AG10803 (cell line): ENCODE results near the gene SYT15.
"Not testable (repeated sequence)": the region's sequence is repeated elsewhere in the genome, so short reads cannot be mapped to it uniquely, and the experiment has no call there.

Source experiments
- DNase-seq: peaks from one replicate; pipeline ENCODE4 v3.0.0; 2010; ENCODE audit warnings: low read depth
- H3K4me3 ChIP-seq: 2 replicates; pipeline ENCODE4 v1.5.1; 2011; ENCODE audit warnings: mild to moderate bottlenecking, low read length, control low read depth

Gene SYT15

DNA sequence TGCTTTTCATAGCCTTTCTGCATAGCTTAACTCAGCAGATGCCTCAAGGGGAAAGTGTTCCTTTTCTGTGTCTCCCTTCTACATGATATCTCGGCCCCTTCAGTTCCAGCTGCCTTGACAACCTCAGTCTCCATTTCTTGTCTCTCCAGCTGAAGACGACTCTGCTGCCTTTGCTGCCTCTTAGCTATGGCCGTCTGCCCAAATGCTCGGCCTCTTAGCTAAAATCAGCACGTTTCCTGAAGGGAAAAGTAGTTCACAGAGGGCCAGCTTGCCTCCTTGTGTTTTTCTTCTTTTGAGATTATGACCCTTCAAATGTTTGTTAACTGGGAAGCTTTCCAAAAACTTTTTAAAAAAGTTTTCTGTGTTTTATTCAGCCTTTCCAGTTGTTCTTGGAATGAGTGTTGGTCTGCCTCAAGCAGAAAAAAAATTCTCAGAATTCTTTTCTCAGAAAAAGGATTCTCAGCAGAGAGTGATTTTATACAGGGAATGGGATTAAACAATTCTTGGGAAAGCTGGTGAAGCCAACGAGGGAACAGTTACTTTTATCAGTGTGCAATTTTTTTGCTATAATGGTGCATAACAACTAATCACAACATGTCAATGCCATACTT, 15.6 kb downstream of the SYT15 start:
- DNase-seq, H3K4me3 ChIP-seq: not testable (repeated sequence)

DNA sequence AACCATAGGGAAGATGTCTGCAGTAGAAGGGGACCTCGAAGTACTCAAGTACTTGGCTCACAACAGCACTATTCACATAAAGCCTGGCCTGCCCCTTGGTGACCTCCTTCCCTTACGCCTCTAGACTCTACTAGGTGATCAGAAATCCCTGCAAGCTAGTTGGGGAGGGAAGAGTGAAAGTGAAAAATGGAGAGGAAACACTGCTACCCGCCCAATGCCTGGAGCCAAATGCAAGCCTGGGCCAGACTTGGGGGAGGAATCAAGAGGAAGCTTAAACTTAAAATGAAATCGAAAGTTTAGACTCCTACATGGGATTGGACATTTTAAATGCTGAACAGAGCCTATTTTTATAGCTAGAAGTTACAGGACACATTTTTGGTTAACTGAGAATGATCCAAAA, 17.6 kb downstream of the SYT15 start:
- not testable (repeated sequence) for H3K4me3 ChIP-seq, DNase-seq

DNA sequence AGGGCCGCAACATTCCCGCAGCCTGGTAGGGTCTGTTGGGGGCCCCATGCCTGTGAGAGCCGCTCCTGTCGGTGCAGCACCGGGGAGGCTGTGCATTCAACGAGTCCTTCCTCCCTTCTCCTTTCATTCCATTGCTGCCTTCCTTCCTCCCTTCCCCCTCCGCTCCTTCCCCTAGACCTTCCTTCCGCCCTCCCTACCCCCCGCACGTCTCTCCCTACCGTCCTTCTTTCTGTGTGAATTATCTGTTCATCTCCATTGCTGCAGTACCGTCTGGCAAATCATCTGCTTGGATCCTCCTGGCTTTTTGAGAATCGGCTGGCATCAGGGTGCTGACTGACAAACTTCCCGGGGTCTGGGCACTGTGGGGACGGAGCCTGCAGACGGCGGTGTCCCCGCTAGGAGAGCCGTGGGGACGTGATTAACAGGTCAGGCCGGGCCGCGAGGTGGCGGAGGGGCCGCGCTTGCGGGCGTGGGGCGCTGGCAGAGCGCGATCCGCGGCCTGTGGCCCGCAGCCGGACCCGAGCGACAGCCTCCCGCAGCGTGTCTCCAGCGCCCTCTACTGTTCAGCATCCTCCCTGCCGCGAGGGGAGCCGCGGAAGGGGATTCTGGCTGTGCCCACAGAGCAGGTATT, 18.8 kb downstream of the SYT15 start:
- not testable (repeated sequence) for DNase-seq
- peak overlapping the region; percentile 44 for H3K4me3 ChIP-seq

DNA sequence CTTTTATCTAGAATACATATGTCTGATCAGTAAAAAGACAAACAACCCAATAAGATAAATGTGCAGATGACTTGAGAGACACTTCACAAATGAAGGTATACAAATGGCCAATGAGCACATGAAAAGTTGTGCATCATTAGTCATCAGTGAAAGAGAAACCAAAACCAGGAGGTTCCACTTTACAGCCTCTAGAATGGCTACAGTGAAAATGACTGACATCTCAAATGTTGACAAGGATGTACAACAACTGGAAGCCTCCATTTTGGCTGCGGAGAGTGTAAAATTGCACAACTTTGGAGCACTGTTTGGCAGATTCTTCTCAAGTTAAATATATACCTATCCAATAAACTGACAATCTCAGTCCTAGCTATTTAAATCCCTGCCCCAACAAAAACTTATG, 21.6 kb downstream of the SYT15 start:
- not testable (repeated sequence) for H3K4me3 ChIP-seq, DNase-seq

DNA sequence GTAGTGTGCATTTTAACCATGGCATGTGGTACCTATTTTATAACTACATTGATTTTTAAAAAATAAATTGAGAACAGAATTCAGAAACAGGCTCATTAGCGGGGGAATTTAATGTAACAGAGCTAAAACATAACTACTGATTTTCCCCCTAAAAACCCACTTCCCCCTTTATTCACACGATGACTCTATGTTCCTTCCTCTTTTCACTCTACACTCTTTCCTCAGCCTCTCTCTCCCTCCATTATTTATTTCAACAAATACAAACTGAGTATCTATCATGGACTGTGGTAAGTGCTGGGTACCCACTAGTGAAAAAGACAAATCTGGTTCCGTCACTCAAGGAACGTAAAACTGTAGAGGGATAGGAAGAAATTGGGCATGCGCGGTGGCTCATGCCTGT, 36.6 kb downstream of the SYT15 start:
- not testable (repeated sequence) for DNase-seq, H3K4me3 ChIP-seq

DNA sequence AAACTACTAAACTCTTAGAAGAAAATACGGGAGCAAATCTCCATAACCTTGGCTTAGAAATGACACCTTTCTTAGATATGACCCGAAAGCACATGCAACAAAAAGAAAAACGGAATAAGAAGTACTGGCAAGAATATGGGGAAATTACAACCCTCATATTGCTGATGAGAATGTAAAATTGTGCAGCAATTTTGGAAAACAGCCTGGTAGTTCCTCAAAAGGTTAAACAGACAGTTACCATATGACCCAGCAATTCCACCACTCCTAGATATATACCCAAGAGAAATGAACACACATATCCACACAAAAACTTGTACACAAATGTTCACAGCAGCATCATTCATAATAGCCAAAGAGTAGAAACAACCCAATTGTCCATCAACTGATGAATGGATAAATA, 37.3 kb downstream of the SYT15 start:
- DNase-seq, H3K4me3 ChIP-seq: not testable (repeated sequence)

DNA sequence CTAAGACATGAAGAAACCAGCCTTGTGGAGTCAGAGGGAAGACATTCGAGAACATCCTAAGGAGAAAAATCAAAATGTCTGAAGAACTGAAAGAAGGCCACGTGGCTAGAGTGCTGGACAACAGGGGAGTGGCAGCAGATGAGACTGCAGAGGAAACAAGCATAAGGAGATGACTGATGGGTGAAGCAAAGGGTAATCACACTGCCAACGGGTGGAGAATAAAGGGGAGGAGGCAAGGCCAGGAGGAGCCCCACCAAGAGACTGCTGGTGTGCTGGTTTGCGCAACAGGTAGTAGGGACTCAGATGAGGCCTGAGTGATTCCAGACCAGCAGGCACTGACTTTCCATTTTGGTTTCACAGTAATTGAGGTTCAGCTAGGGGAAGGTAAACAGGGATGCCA, 38.2 kb downstream of the SYT15 start:
- H3K4me3 ChIP-seq, DNase-seq: not testable (repeated sequence)

DNA sequence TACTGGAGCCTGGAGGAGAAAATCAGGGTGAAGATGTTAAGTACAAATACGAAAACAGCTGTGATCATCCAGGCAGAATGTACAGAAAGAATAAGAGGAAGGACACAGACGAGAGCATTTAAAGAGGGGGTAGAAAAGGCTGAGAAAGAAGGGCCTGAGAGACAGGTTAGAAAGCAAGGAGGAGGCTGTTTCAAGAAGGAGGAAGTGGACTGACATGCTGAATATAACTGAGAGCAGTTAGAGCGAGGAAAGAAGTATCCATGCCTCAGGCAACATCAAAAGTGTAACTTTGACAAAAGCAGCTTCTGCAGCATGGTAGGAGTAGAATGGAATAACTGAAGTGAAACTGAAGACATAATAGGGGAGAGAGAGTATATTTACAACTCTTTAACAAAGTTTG, 39.0 kb downstream of the SYT15 start:
- DNase-seq, H3K4me3 ChIP-seq: not testable (repeated sequence)

DNA sequence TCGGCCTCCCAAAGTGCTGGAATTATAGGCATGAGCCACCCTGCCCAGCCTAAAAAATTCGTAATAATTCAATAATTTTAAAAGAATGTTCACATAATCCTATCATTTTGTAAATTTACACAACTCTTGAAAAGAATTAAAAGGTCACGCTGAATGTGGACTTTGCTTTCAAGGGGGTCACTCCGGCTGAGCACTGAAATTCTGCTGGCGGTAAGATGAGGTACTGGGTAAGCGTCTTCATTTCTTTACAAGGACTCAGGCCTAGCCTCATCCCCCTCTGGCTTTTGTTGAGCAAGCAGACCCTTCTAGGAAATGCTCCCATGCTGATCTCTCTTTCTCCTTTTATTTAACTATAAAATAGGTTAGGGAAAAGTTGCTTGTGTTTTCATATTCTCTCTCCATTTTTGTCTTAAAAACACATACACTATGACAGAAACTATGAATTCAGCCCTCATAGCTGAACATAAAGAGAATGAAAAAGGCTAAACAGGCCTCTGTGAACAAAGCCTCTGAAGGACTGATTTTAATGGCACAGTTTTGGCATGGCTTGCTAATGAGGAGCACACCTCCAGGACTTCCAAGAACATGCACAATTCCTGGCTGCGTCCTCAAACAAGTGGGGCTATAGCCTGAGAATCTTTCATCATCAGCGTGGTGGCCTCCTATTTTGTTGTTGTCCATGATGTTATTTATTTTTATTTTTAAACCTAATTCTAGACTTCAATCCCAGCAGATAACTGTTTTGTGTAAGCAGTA, 45.1 kb downstream of the SYT15 start:
- not testable (repeated sequence) for DNase-seq, H3K4me3 ChIP-seq

DNA sequence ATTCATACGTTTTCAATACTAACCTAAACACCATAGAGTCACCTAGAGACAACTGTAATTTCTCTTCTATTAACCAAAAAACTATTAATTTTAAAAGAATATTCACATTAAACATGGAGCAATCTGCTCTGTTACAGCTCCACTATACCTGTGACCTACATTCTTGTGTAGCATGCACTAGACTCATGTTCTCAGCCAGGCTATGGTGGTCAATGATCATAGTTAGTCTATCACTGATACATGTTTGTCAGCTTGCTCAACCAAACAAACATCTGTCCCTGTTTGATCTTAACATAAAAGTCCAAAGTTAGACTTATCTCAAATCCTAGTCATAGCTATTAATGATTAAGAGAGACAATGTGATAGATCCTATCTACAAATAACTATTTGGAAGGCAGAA, 50.9 kb downstream of the SYT15 start:
- not testable (repeated sequence) for DNase-seq, H3K4me3 ChIP-seq

DNA sequence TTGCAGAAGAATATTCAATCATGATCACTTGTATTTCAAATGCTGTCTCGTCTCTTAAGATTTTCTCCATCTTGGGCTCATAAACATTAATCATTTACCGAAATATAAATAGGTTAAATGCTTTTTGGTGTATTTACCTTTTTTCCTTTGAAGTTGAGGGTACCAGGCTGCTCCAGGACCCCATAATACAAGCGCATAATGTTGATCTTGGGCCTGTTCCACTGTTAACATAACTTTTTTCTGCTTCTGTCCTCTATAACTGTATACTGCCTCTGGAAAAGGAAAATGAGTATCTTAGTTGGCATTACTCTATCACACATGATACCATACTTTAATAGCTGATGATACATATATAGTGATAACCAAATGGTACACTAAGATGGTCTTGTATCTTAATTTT, 51.9 kb downstream of the SYT15 start:
- DNase-seq, H3K4me3 ChIP-seq: not testable (repeated sequence)

DNA sequence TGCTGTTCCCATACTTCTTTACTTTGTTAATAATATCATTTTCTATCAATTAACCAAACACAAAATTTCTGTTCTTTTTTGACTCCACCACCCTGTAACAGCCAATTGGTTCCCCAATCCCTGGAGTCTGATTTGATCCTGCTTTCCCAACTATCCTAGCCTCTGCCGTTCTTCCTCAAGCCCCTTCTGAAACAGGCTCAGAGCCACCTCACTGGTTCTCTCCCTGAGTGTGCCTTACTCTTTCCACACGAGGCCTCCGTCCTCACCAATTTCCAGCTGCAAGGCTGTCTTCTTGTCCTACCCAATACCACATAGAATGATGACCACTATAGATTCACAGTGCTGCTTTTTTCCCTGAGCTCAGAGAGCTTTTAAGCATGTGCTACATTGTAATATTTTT, 52.8 kb downstream of the SYT15 start:
- H3K4me3 ChIP-seq, DNase-seq: not testable (repeated sequence)

DNA sequence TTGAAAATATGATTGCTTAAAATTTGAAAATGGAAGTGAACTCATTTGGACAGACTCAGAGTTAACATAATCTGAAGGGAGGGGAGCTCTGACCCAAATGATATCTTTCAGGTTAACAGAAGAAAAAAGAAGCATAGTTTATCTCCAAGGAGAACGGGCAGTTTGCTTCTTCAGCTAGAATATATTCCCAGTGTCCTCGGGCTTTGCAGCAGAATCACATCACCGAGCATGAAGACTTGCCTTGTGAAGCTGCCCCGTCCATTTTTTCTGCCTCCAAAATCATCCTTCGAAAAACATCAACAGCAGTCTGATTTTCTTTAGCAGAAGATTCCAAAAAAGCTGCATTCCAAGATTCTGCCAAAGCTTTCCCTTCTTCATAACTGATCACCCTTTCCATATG, 55.8 kb downstream of the SYT15 start:
- not testable (repeated sequence) for DNase-seq

DNA sequence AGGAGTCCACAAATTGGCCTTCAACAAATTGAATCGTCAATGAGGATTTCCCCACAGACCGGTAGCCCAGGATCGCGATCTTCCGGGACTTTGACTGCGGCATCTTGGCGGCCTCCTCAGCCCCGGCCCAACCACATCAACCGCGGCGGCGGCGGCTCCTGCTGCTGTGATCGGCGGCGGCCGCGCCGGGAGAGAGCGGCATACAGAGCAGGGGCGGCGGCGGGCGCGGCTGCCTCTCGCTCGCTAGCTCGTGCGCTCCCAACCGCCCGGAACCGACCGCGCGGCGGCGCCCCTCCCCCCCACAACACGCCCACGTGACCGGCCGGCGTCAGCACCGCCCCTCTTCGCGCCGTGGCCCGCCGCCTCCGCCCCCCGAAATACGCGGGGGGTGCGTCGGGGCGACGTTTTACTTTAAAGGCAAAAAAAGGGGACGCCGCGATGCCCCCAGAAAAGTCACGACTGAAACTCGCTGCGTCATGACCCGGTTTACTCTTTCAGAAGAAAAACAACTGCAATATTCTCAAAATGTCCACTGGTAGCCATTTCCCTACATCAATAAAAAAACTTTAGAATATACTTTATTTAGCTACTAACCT, 56.5 kb downstream of the SYT15 start:
- peak overlapping the region; percentile 30; the same call in 1 of the 2 replicates for H3K4me3 ChIP-seq
- not testable (repeated sequence) for DNase-seq

More for the DNA sequence above, 55.8 kb downstream of the SYT15 start:
- not testable (repeated sequence) for H3K4me3 ChIP-seq

DNA sequence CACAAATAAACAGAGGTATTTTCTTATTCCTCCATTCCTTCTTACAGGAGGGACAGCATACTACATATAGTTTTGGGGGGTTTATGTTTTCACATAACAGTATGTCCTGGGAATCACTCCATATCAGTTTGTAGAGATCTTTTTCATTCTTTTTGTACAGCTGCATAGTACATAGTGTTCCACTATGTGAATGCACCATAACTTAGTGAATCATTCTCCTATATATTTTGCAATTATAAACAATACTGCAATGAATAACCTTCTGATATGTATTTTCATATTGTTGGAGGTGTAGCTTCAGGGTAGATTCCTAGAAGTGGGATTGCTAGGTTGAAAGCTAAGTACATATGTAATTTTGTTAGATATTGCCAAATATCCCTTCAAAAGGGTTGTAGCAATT, 61.1 kb downstream of the SYT15 start:
- not testable (repeated sequence) for DNase-seq, H3K4me3 ChIP-seq
